GM12878 (cell line): ENCODE results near the gene VSTM4. TPM values are rescaled to one million over a fixed set of nuclear protein-coding genes. Genes with fewer than 3 reads are reported as not detected.

Experiments
- ATAC-seq: fragments of 200-7000 bp; cut with Tn5 transposase; 3 replicates; pipeline ENCODE4 v1.9.1; 2020; ENCODE audit warnings: mild to moderate bottlenecking, moderate library complexity
- BruUV-seq: library from RNA; stranded (reverse); fragments of 400-500 nt; replicated peaks from 2 replicates; lab custom pipeline; 2021; lab: Mats Ljungman, UMichigan
- CTCF ChIA-PET: fragments of 300-600 bp; sonication (Branson Sonifier 250); formaldehyde crosslinking; extraction: SDS; loops from one replicate; lab custom pipeline; 2021; ENCODE audit warnings: inconsistent platforms; lab: Yijun Ruan, JAX
- POLR2A ChIA-PET: fragments of 350-600 bp; formaldehyde crosslinking; extraction: SDS; loops from one replicate; lab custom pipeline; 2021; ENCODE audit warnings: inconsistent platforms; lab: Charles Lee
- RAD21 ChIA-PET: fragments of 300-600 bp; sonication (Branson Sonifier 250); formaldehyde crosslinking; loops from one replicate; lab custom pipeline; 2023; ENCODE audit warnings: antibody characterized with exemption; ENCODE audit not compliant: unreplicated experiment; lab: Charles Lee
- SMC1A ChIA-PET: fragments of 300-600 bp; sonication (Branson Sonifier 250); formaldehyde crosslinking; loops from one replicate; lab custom pipeline; 2023; ENCODE audit not compliant: unreplicated experiment, uncharacterized antibody; lab: Charles Lee
- DNase-seq: peaks from one replicate; pipeline ENCODE4 v3.0.0-alpha.2; 2011; ENCODE audit warnings: low read depth, low spot score
- FAIRE-seq: peaks from 3 replicates; lab custom pipeline; 2011; peaks lifted over from hg19 to GRCh38; lab: Jason Lieb, UNC
- H2AFZ ChIP-seq: 2 replicates; pipeline ENCODE4 v1.6.0; 2011; ENCODE audit warnings: low read depth, low read length, control low read depth; ENCODE audit not compliant: control insufficient read depth
- H3K27ac ChIP-seq: 2 replicates; pipeline ENCODE4 v1.5.1; 2011; ENCODE audit warnings: control low read depth; ENCODE audit not compliant: control insufficient read depth, insufficient read depth
- H3K27me3 ChIP-seq, 2 experiments: replicated peaks in 1 of 2; 2 replicates each; pipeline versions ENCODE4 v1.6.0 to v1.6.1; 2011; ENCODE audit warnings: low read length in 1 of 2; ENCODE audit not compliant: control insufficient read depth in 2 of 2, insufficient read depth in 2 of 2
- H3K36me3 ChIP-seq, 2 experiments: 2 replicates each; pipeline ENCODE4 v1.5.1; 2011; ENCODE audit warnings: low read length in 1 of 2; ENCODE audit not compliant: control insufficient read depth in 2 of 2, insufficient read depth in 2 of 2
- H3K4me1 ChIP-seq: 2 replicates; pipeline ENCODE4 v1.6.1; 2011; ENCODE audit warnings: mild to moderate bottlenecking, low read length, moderate library complexity, mixed read lengths; ENCODE audit not compliant: control insufficient read depth, insufficient read depth
- H3K4me2 ChIP-seq: 2 replicates; pipeline ENCODE4 v1.6.0; 2011; ENCODE audit warnings: control low read depth; ENCODE audit not compliant: control insufficient read depth, insufficient read depth
- H3K4me3 ChIP-seq: fragments of 200-600 bp; sonication (generic); 2 replicates; pipeline ENCODE4 v1.5.1; 2016
- H3K79me2 ChIP-seq: 2 replicates; pipeline ENCODE4 v1.6.0; 2011; ENCODE audit warnings: low read length; ENCODE audit not compliant: control insufficient read depth, insufficient read depth
- H3K9ac ChIP-seq: 2 replicates; pipeline ENCODE4 v1.8.0; 2011; ENCODE audit warnings: low read length, control low read depth, mixed read lengths; ENCODE audit not compliant: control insufficient read depth, insufficient read depth
- H3K9me3 ChIP-seq: replicated peaks from 3 replicates; pipeline ENCODE4 v1.5.1; 2011; ENCODE audit warnings: mild to moderate bottlenecking, low read length; ENCODE audit not compliant: control insufficient read depth, insufficient read depth
- H4K20me1 ChIP-seq: 2 replicates; pipeline ENCODE4 v1.6.0; 2011; ENCODE audit not compliant: control insufficient read depth, insufficient read depth
- BHLHE40 ChIP-seq, 2 experiments: fragments of 450-650 bp in 1 of 2; IDR thresholded peaks; 2 replicates each; pipeline ENCODE4 v1.6.1; 2011 to 2017; ENCODE audit warnings: low read depth in 2 of 2, borderline replicate concordance in 1 of 2, improper control_type of control experiment in 1 of 2, low read length in 1 of 2, mild to moderate bottlenecking in 1 of 2
- BRCA1 ChIP-seq: IDR thresholded peaks from 2 replicates; pipeline ENCODE4 v1.6.1; 2011; ENCODE audit warnings: low read depth, low read length, improper control_type of control experiment
- CEBPZ ChIP-seq: fragments of 150-350 bp; IDR thresholded peaks from 2 replicates; pipeline ENCODE4 v1.6.1; 2016; ENCODE audit warnings: low read depth, low read length
- EED ChIP-seq: sonication (generic); IDR thresholded peaks from 2 replicates; pipeline ENCODE4 v1.6.1; 2016; ENCODE audit warnings: antibody characterized with exemption, low read depth
- PAX5 ChIP-seq: IDR thresholded peaks from 2 replicates; pipeline ENCODE4 v1.6.1; 2011; ENCODE audit warnings: low read depth, low read length, borderline replicate concordance
- RB1 ChIP-seq: fragments of 450-650 bp; formaldehyde crosslinking; IDR thresholded peaks from 2 replicates; pipeline ENCODE4 v1.6.1; 2017; ENCODE audit warnings: mild to moderate bottlenecking, borderline replicate concordance
- RUNX3 ChIP-seq: IDR thresholded peaks from 2 replicates; pipeline ENCODE4 v1.6.1; 2012; ENCODE audit warnings: low read length, inconsistent platforms
- SMARCA5 ChIP-seq: fragments of 450-650 bp; IDR thresholded peaks from 2 replicates; pipeline ENCODE4 v1.6.1; 2017; ENCODE audit warnings: mild to moderate bottlenecking
- SP1 ChIP-seq: IDR thresholded peaks from one replicate; pipeline ENCODE4 v1.6.1; 2011; ENCODE audit warnings: low read depth, low read length
- SPI1 ChIP-seq: IDR thresholded peaks from 2 replicates; pipeline ENCODE4 v1.6.1; 2011; ENCODE audit warnings: low read depth, mild to moderate bottlenecking, low read length, moderate library complexity, borderline replicate concordance; ENCODE audit not compliant: insufficient read depth
- TCF3 ChIP-seq: IDR thresholded peaks from 2 replicates; pipeline ENCODE4 v1.6.1; 2012; ENCODE audit warnings: low read depth, mild to moderate bottlenecking, low read length, borderline replicate concordance; ENCODE audit not compliant: insufficient read depth
- ZBED1 ChIP-seq: IDR thresholded peaks from 2 replicates; pipeline ENCODE4 v1.6.1; 2016; ENCODE audit warnings: borderline replicate concordance
- ZNF217 ChIP-seq: fragments of 450-650 bp; IDR thresholded peaks from 2 replicates; pipeline ENCODE4 v1.6.1; 2017; ENCODE audit warnings: antibody characterized with exemption, mild to moderate bottlenecking
- WGBS: methylation state at CpG from one replicate; pipeline ENCODE4 v1.1.6; 2016; ENCODE audit warnings: low lambda C conversion rate; ENCODE audit not compliant: insufficient replicate concordance, insufficient coverage; ENCODE audit errors: missing lambda C conversion rate; 5-methylcytosine and 5-hydroxymethylcytosine counted together
- in situ Hi-C: fragments of 300-500 bp; cut with MboI; formaldehyde crosslinking; loops from 9 replicates; pipeline ENCODE4 v1.14.3; 2018; ENCODE audit warnings: mixed read lengths
- intact Hi-C: fragments of 100-400 bp; cut with micrococcal nuclease; formaldehyde crosslinking; loops from one replicate; pipeline ENCODE4 v1.14.2; 2022; ENCODE audit not compliant: unreplicated experiment
- polyA plus RNA-seq, 11 experiments: library from polyadenylated mRNA; depleted of rRNA in 4 of 11; unstranded in 6 of 11; stranded (reverse) in 5 of 11; fragments of >200 nt; fragmentation: Nextera tagmentation in 4 of 11; fragmentation: Illumina TruSeq in 1 of 11; extraction: Ambion mirVana in 4 of 11; extraction: Trizol in 1 of 11; gene quantifications; 1 replicate in 1 of 11; 2 replicates in 10 of 11; pipeline versions ENCODE4 v1.2.1 to v1.2.3, GENCODE V29; 2011 to 2016; ENCODE audit warnings: inconsistent platforms in 2 of 11, missing spikeins in 2 of 11, low read depth in 1 of 11
- total RNA-seq, 4 experiments: library from RNA; depleted of rRNA in 3 of 4; stranded (reverse); fragments of >200 nt in 3 of 4; fragmentation: Illumina TruSeq in 1 of 4; extraction: Trizol in 1 of 4; gene quantifications; 2 replicates each; pipeline versions ENCODE4 v1.2.1 to v1.2.3, GENCODE V29; 2013 to 2021
- TF ChIP-seq, protein P1 (sequence below): fragments of 450-650 bp; IDR thresholded peaks from 2 replicates; pipeline ENCODE4 v1.6.1; 2017; ENCODE audit warnings: mild to moderate bottlenecking, moderate library complexity
- TF ChIP-seq, protein P2 (sequence below): fragments of 450-650 bp; formaldehyde crosslinking; IDR thresholded peaks from 2 replicates; pipeline ENCODE4 v1.4.0; 2022; ENCODE audit warnings: mild to moderate bottlenecking, moderate library complexity

The VSTM4 gene
- total and polyA plus RNA-seq, 10 of the 15 experiments (the other 5 are each of a cell fraction or from before 2014, with no cell fraction given) = 0.01 to 0.14 (median 0.02) TPM; not detected in 7

- no peak overlapping the region for H2AFZ ChIP-seq
- ATAC-seq = no peak
- TF ChIP-seq BRCA1 = no peak
- TF ChIP-seq BHLHE40 (IDR thresholded peaks at IDR 0.05; ENCODE audit: borderline replicate concordance in 1 of 2, low read depth in 2 of 2, low read length in 1 of 2) = no peak
- no peak for TF ChIP-seq PAX5
- TF ChIP-seq SMARCA5 = no peak
- TF ChIP-seq EED = no peak
- TF ChIP-seq, protein P1, sequence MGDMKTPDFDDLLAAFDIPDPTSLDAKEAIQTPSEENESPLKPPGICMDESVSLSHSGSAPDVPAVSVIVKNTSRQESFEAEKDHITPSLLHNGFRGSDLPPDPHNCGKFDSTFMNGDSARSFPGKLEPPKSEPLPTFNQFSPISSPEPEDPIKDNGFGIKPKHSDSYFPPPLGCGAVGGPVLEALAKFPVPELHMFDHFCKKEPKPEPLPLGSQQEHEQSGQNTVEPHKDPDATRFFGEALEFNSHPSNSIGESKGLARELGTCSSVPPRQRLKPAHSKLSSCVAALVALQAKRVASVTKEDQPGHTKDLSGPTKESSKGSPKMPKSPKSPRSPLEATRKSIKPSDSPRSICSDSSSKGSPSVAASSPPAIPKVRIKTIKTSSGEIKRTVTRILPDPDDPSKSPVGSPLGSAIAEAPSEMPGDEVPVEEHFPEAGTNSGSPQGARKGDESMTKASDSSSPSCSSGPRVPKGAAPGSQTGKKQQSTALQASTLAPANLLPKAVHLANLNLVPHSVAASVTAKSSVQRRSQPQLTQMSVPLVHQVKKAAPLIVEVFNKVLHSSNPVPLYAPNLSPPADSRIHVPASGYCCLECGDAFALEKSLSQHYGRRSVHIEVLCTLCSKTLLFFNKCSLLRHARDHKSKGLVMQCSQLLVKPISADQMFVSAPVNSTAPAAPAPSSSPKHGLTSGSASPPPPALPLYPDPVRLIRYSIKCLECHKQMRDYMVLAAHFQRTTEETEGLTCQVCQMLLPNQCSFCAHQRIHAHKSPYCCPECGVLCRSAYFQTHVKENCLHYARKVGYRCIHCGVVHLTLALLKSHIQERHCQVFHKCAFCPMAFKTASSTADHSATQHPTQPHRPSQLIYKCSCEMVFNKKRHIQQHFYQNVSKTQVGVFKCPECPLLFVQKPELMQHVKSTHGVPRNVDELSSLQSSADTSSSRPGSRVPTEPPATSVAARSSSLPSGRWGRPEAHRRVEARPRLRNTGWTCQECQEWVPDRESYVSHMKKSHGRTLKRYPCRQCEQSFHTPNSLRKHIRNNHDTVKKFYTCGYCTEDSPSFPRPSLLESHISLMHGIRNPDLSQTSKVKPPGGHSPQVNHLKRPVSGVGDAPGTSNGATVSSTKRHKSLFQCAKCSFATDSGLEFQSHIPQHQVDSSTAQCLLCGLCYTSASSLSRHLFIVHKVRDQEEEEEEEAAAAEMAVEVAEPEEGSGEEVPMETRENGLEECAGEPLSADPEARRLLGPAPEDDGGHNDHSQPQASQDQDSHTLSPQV = no peak
- no peak for TF ChIP-seq RB1
- TF ChIP-seq CEBPZ = no peak
- TF ChIP-seq, protein P2, sequence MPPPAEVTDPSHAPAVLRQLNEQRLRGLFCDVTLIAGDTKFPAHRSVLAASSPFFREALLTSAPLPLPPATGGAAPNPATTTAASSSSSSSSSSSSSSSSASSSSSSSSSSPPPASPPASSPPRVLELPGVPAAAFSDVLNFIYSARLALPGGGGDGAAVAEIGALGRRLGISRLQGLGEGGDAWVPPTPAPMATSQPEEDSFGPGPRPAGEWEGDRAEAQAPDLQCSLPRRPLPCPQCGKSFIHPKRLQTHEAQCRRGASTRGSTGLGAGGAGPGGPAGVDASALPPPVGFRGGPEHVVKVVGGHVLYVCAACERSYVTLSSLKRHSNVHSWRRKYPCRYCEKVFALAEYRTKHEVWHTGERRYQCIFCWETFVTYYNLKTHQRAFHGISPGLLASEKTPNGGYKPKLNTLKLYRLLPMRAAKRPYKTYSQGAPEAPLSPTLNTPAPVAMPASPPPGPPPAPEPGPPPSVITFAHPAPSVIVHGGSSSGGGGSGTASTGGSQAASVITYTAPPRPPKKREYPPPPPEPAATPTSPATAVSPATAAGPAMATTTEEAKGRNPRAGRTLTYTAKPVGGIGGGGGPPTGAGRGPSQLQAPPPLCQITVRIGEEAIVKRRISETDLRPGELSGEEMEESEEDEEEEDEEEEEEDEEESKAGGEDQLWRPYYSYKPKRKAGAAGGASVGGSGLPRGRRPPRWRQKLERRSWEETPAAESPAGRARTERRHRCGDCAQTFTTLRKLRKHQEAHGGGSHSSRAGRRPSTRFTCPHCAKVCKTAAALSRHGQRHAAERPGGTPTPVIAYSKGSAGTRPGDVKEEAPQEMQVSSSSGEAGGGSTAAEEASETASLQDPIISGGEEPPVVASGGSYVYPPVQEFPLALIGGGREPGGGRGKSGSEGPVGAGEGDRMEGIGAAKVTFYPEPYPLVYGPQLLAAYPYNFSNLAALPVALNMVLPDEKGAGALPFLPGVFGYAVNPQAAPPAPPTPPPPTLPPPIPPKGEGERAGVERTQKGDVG (CRISPR knock-in tag) = no peak
- no peak for TF ChIP-seq SP1
- no peak for TF ChIP-seq RUNX3
- no peak for TF ChIP-seq TCF3
- no peak for TF ChIP-seq ZNF217
- TF ChIP-seq ZBED1 = no peak
- no peak for TF ChIP-seq SPI1
- TF ChIP-seq, all 136 proteins: peak for 0
- no peaks in the 10 kb centered on the region for H3K4me1 ChIP-seq
- no peaks in the 10 kb centered on the region; a peak in 2 of 4 replicates for H3K27me3 ChIP-seq
- H3K27ac ChIP-seq = no peak overlapping the region
- BruUV-seq = no TSS peak
- no peaks in the 10 kb centered on the region for H3K36me3 ChIP-seq
- intact Hi-C loops = no loop called here
- no peaks in the 10 kb centered on the region for H4K20me1 ChIP-seq
- DNase-seq (no peak), FAIRE-seq (no peak)
- no peak overlapping the region for H3K9ac ChIP-seq
- POLR2A ChIA-PET = no interaction called here
- 9% methylated on average over 3 of the region's 3 CpGs for WGBS
- no peak overlapping the region for H3K4me2 ChIP-seq
- in situ Hi-C loops = no loop called here
- no peaks in the 10 kb centered on the region for H3K79me2 ChIP-seq
- SMC1A ChIA-PET = no interaction called here
- H3K4me3 ChIP-seq = no peak overlapping the region
- CTCF ChIA-PET = no interaction called here
- RAD21 ChIA-PET = no interaction called here
- peaks cover 2% of the 10 kb centered on the region; the same call in 1 of the 3 replicates for H3K9me3 ChIP-seq
Measured at GRCh38 chr10:49086889-49087288, 28.4 kb downstream of the VSTM4 start.
